ENCODE measurements around the gene PCED1A. TPM values are rescaled to one million over a fixed set of nuclear protein-coding genes. Genes with fewer than 3 reads are reported as not detected.

The PCED1A gene
- total and polyA plus RNA-seq, 9 of the 15 experiments (the other 6 are each of a cell fraction or from before 2014, with no cell fraction given): 1.5 to 11.5 (median 5.9) TPM

DNA sequence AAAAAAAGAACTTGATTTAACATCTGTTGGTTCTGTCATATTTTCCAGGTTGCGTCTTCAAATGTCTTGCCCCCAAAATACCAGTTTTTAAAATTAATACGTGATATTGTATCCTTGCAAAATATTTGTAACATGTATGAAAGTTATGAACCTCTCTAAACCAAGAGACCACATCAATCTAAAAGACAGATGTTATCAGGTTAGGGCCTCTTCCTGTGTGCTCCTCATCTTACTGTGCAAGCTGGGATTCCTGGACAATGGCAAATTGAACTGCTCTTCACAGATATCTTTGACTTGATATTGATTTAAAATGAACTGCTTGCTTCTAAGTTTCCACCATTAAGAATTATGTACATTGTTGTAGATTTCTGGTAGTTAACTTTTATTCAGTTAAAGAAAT is 14.7 kb downstream of the PCED1A start:
- no peaks in the 10 kb centered on the region for H3K36me3 ChIP-seq (ENCODE audit: control insufficient read depth, insufficient read depth, low read length)
- FAIRE-seq: no peak
- TF ChIP-seq, protein P1, sequence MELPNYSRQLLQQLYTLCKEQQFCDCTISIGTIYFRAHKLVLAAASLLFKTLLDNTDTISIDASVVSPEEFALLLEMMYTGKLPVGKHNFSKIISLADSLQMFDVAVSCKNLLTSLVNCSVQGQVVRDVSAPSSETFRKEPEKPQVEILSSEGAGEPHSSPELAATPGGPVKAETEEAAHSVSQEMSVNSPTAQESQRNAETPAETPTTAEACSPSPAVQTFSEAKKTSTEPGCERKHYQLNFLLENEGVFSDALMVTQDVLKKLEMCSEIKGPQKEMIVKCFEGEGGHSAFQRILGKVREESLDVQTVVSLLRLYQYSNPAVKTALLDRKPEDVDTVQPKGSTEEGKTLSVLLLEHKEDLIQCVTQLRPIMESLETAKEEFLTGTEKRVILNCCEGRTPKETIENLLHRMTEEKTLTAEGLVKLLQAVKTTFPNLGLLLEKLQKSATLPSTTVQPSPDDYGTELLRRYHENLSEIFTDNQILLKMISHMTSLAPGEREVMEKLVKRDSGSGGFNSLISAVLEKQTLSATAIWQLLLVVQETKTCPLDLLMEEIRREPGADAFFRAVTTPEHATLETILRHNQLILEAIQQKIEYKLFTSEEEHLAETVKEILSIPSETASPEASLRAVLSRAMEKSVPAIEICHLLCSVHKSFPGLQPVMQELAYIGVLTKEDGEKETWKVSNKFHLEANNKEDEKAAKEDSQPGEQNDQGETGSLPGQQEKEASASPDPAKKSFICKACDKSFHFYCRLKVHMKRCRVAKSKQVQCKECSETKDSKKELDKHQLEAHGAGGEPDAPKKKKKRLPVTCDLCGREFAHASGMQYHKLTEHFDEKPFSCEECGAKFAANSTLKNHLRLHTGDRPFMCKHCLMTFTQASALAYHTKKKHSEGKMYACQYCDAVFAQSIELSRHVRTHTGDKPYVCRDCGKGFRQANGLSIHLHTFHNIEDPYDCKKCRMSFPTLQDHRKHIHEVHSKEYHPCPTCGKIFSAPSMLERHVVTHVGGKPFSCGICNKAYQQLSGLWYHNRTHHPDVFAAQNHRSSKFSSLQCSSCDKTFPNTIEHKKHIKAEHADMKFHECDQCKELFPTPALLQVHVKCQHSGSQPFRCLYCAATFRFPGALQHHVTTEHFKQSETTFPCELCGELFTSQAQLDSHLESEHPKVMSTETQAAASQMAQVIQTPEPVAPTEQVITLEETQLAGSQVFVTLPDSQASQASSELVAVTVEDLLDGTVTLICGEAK (IDR thresholded peaks at IDR 0.05): peak; percentile 38; the same call in 1 of the 2 replicates
- TF ChIP-seq, protein P1 (CRISPR knock-in tag; IDR thresholded peaks at IDR 0.05): no peak
- TF ChIP-seq SUPT5H (IDR thresholded peaks at IDR 0.05): no peak
- no peaks in the 10 kb centered on the region for H3K27me3 ChIP-seq (ENCODE audit: control insufficient read depth in 2 of 2, insufficient read depth in 2 of 2, low read length in 2 of 2)
- H2AFZ ChIP-seq (ENCODE audit: low read depth, low read length): no peak overlapping the region
- H3K4me3 ChIP-seq: no peak overlapping the region
- intact Hi-C loops (cut with micrococcal nuclease) (no loop called here), in situ Hi-C loops (cut with MboI) (no loop called here)
- no peak for DNase-seq (ENCODE audit: extremely low read depth in 1 of 4, low spot score in 3 of 4)
- no peaks in the 10 kb centered on the region for H3K9me1 ChIP-seq (ENCODE audit: control insufficient read depth, insufficient read depth, low read length)
- WGBS (ENCODE audit: insufficient coverage, low coverage, missing lambda C conversion rate): 68% methylated on average over 2 of the region's 2 CpGs
- H3K9ac ChIP-seq (ENCODE audit: insufficient read depth in 1 of 2, low read depth in 2 of 2, low read length in 2 of 2): no peak overlapping the region
- H3K4me2 ChIP-seq (ENCODE audit: insufficient read depth, low read length): no peak overlapping the region
- no peaks in the 10 kb centered on the region for H3K79me2 ChIP-seq (ENCODE audit: control insufficient read depth, insufficient read depth, low read length)
- ChIA-PET CTCF (ENCODE audit: low intra/inter-chr PET ratio) (no interaction called here), POLR2A (no interaction called here)
- ATAC-seq: no peak
- no TSS peak for BruUV-seq (replicated peaks)
- no peak overlapping the region for H3K27ac ChIP-seq (ENCODE audit: extremely low read depth, low read depth, low read length)
- H4K20me1 ChIP-seq (replicated peaks; ENCODE audit: control insufficient read depth, insufficient read depth, low read length): no peaks in the 10 kb centered on the region
- peaks cover 5 to 13% of the 10 kb centered on the region in 2 experiments; a peak in 3 of 5 replicates for H3K4me1 ChIP-seq (replicated peaks in 1 of 2; ENCODE audit: control insufficient read depth in 2 of 2, insufficient read depth in 2 of 2, low read length in 2 of 2)
- H3K9me3 ChIP-seq (replicated peaks; ENCODE audit: control insufficient read depth, insufficient read depth, low read depth, low read length): no peaks in the 10 kb centered on the region
